NCI-H2171 (cell line): ENCODE data around the gene PARP1.
"Not testable (repeated sequence)": the region's sequence is repeated elsewhere in the genome, so short reads cannot be mapped to it uniquely, and the experiment has no call there.

Source experiments
- DNase-seq: peaks from one replicate; lab custom pipeline; 2025; lab: John Stamatoyannopoulos, UW

Gene PARP1

DNA sequence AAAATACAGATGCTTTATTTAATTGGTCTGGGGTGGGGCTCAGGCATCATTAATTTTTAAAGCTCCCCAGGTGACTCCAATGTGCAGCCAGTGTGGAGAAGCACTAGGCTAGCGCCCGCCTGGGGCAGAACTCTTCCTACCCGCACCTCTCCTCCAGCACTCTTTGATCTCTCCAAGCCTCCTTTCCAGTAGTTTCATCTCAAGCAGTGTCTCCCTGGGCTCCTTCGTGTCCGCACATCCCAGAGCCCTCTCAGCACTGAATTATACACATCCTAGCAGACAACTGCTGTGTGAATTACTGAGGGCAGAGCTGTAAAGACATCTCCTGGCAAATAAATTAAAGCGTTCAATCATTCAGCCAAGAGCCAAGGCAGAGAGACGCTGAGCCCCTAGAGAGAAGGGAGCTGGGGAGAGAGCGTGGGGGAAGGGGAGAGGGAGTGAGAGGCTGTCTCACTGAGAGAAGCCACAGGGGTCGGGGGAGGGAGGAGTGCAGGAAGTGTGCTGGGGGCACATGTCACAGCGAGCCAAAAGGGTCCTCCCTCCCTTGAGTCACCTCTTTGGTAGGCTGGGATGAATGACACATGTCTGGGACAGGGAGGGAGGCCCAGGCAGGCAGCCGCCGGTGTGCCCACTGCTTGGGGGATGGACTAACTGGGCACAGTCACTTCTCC, 21.0 kb upstream of the PARP1 start:
- no peak for DNase-seq

- no peak for DNase-seq
These were observed 20.5 kb upstream of the PARP1 start for GRCh38 chr1:226428348-226428747.

GRCh38 chr1:226427131-226427530, 19.2 kb upstream of the PARP1 start:
- no peak for DNase-seq

GRCh38 chr1:226426395-226426794, 18.5 kb upstream of the PARP1 start:
- not testable (repeated sequence) for DNase-seq

DNA sequence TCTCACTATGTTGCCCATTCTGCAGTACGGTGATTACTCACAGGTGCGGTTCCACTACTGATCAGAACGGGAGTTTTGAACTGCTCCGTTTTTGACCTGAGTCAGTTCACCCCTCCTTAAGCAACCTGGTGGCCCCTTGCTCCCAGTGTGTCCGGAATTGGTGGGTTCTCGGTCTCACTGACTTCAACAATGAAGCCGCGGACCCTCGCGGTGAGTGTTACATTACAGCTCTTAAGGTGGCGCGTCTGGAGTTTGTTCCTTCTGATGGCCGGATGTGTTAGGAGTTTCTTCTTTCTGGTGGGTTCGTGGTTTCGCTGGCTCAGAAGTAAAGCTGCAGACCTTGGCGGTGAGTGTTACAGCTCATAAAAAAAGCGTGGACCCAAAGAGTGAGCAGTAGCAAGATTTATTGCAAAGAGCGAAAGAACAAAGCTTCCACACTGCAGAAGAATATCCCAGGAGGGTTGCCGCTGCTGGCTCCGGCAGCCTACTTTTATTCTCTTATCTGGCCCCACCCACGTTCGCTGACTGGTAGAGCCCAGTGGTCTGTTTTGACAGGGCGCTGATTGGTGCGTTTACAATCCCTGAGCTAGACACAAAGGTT, 17.6 kb upstream of the PARP1 start:
- no peak for DNase-seq

- DNase-seq = no peak
These were observed 17.1 kb upstream of the PARP1 start for GRCh38 chr1:226425004-226425378.

DNA sequence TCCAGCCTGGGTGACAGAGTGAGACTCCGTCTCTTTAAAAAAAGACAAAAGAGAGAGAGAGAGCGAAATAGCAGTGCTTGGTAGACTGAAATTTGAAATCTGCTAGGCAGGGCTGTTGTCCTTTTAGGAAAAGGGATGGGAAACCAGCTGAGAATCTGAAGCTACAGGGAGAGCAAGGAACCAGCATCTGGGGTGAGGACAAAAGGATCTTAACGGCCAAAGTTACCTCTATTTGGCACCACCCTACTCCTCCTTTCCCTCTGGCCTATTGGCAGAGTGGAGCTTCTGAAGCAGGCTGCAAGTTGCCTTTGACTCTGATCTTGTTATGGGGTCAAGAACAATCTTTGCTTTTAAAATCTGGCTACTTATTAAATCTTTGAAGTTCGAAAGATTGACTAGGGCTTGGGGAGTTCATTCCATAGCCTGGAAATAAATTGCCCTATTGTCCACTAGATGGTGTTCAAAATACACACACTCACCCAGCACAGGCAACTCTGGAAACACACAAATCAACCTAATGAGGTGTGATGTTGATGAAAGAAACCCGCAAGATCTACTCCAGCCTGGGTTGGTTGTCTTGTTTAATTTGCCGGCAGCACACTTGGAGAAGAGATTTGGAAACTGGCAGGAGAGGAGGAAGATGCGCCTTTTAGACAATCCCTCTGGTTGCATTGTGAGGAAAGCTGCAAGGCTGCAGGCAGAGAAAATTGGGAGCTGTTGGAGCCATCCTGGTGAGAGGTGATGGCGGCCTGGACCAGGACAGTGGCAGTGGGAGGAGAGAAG, 16.5 kb upstream of the PARP1 start:
- DNase-seq = peak; percentile 17

DNA sequence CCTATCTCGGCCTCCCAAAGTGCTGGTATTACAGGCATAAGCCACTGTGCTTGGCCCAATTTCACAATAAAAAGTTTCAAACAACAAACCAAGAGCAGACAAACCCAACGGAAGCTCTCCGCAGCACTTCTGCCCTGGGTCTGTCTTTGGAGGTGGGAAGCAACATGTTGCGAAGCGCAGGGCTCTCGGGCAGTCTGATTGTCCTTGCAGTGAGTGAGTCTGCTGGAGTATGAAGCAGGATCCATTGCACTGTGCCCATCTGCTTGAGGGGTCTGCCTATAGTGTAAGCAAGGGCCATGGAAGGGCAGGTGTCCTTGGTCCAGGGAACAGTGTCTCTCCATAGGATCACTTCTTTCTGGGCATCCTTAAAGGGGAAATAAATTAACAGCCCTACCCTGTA, 14.6 kb upstream of the PARP1 start:
- no peak for DNase-seq

DNA sequence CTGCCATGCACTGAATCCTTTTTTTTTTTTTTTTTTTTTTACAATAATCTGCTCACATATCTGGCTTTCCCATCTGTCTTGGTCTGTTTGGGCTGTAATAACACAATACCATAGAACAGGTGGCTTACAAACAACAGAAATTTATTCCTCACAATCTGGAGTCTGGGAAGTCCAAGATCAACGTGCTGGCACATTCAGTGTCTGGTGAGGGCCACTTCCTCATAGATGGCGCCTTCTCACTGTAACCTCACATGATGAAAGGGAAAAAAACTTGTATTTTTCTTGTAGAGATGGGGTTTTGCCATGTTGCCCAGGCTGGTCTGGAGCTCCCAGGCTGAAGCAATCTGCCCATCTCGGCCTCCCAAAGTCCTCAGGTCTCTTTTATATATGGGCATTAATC, 13.0 kb upstream of the PARP1 start:
- peak; percentile 84 for DNase-seq

- DNase-seq = no peak
These were observed 12.4 kb upstream of the PARP1 start for GRCh38 chr1:226420328-226420727.

DNA sequence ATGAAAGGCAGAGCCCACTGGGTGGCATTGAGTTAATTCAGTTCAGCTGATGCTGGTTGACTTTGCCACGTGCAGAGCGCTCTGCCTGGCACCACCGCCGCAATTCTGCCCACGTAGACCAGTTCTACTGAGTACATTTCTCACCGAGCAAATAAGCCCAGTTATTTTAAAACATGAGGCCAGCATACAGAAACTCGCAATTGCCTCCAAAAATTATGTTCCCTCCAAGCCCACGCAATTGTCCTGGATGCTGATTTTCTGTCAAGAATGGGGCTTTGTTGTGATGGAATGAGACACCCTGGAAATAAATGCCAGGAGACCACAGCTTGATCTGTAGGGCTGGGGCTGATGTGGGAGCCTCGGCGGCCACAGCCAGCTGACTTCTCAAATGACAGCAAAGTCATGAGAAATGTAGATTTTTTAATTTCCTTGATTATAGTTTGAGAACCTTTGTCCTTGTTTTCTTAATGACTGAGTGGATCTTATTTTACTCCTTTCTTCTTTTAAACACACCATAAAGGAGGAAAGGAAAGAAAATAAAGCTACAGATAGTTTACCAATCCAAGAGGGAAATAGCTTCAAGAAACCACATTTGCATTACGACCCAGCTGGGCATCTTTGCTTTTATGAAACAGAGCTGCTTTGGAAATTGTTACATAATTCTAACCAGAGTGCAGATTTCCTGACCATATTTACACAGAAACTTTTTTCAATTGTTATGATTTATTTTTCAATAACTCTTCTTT, 11.6 kb upstream of the PARP1 start:
- no peak for DNase-seq

DNA sequence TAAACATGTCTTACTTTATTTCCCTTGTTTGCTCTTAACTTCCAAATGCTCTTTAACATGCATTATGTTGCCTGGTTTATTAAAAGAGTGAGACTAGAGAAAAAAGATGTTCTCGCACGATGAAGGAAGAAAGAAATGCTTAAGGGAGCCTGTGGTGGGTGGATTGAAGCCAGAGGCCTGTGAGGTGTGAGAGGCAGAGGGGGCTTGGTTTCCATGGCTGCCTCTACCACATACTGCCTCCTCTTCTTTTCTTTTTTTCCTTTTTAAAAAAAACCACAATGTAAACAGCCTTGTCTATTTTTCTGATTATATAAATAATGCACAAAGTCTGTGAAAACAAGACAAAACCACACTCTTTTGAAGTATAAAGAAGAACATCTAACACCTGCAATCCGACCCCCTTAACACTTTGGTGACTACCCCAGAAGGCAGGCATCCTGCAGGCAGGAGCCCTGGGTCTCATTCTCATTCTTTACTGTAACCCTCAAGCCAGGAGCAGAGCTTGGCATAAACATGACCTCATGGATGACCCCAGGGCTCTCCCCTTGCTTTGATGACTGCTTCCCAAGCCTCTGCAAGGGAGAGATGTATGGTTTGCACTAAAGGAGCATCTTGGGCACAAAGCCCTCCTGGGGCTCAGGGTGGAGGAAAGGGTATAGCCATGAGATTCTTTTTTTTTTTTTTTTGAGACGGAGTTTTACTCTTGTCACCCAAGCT, 10.1 kb upstream of the PARP1 start:
- DNase-seq = no peak

DNA sequence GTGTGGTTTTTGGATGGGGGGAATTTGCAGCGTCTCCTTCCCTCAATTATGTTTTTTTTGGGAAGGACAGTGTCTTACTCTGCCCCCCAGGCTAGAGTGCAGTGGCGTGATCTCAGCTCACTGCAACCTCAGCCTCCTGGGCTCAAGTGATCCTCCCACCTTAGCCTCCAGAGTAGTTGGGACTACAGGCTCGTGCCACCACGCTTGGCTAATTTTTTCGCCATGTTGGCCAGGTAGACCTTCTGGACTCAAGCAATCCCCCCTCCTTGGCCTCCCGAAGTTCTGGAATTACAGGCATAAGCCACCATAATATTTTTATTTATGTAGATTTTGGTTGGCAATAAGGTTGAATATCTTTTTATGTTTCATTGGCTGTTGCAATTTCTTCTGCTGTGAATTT, 9.5 kb upstream of the PARP1 start:
- DNase-seq = no peak

DNA sequence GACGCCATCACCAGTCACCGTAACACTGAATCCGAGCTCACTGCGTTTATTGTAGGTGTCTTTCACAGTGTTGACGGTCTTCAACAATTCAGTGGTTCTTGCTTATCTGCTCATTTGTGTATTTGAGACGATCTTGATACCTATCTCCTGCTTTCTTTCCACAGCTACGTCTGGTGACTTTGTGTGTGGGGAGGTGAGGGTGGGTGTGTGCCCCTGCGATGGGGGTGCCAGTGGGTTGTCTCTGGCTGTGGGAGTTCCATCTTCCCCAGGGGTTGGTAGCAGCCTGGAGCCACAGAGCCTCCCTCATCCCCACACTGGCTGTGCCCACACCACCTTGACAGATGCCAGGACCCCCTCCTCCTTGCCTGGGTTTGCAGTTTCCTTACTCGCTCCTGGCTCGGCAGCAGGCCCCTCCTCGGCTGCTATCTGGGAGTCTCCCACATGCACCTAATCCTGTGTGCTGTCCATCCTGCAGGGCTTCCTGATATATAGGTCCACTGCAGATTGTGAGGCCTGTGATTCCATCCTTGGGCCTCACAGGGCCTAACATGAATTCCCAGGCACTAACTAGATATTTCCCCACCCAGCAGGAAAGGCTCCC, 6.3 kb upstream of the PARP1 start:
- no peak for DNase-seq

- no peak for DNase-seq
These were observed 3.7 kb upstream of the PARP1 start for GRCh38 chr1:226411619-226412018.

DNA sequence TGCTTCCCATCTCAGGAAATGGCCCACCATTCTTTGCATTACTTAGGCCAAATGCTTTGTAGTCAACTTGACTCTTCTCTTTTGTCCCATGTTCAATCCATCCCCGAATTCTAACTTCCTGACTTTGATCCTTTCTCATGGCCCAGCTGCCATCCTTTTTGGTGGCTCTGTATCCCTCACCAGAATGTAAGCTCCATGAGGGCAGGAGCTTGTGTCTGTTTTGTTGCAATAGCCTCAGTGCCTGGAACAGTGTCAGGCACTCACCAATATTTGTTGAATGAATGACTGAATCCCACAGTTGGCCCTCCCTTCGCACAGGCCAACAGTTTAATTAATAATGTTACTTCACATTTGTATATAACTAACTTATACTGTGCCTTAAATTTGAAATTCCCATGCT, 3.1 kb upstream of the PARP1 start:
- DNase-seq = no peak

DNA sequence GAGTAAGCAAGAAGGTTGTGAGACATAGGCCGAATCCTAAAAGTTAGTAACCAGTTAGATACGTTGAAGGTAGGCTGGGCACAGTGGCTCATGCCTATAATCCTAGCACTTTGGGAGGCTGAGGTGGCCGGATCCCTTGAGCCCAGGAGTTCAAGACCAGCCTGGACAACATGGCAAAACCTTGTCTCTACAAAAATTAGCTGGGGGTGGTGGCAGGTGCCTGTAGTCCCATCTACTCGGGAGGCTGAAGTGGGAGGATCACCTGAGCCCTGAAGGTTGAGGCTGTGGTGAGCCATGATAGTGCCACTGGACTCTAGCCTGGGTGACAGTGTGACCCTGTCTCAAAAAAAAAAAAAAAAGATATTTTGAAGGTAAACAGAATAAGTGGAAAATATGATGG, 1.5 kb upstream of the PARP1 start:
- no peak for DNase-seq

GRCh38 chr1:226408285-226409184, 642 bp upstream of the PARP1 start:
- DNase-seq = no peak

- no peak for DNase-seq
These were observed 745 bp downstream of the PARP1 start for GRCh38 chr1:226407199-226407496.

DNA sequence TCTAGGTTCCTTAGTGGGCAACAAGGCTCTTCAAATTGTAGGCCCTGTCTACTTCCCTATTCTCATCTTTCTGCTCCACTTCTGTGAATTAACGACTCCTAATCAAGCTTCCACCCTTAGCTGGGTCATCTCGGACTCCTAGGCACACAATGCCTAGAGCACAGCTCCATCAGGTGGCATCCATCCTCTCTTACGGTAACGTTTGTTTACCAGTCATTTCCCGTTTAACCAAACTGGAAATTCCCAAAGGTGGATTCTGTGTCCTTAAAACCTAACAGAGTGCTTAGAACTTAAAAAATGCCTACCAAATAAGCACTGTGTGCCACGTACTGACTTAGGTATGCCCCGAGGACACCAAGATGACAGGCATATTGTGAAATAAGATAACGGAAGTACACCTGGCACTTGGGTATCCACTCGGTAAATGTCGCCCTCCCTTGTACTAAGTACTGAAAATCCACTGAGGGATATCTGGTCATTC, 1.5 kb downstream of the PARP1 start:
- no peak for DNase-seq
